HS-5 (cell line): ENCODE measurements around the gene HOXB5.

Experiments used
- DNase-seq: peaks from one replicate; pipeline ENCODE4 v3.0.0-alpha.2; 2012; ENCODE audit warnings: low read depth

HOXB5 gene

GRCh38 chr17:48571826-48572417 is 21.7 kb downstream of the HOXB5 start:
- DNase-seq, result no peak

DNA sequence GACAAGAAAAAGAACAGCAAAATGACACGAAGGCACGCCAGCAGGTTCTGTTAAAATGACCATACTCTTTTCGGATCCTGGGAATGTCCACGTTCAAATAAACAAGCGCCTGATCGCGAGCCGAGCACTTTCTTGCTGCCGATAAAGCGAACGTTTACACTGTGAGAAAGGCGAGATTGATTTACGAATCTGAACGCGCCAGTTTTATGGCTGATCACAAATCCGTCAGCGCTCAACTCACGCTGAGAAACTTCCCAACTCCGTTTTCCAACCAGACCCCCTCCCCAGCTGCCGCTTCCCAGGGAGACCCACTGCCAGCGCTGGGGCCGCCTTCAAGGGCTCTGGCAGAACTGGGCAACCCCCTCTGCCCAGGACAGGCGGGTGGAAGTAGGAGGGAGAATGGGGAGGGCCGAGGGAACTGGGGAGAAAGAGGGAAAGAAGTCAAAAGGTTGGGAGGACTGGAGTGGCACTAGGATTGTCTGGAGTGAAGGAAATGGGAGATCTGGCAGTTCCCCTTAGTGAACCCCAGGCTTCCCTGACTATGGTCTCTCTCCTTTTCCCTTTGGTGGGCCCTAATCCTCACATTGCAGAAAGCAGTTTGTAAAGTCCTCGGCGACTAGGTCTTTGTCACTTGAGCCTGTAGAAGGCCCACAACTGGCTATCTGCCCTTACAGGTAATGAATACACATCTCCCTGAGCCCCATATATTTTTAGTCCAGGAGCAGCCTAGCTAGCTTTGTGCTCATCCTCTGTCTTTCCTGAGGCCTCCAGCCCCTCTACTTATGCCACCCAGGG is 22.4 kb downstream of the HOXB5 start:
- no peak for DNase-seq

GRCh38 chr17:48570325-48571023 is 23.1 kb downstream of the HOXB5 start:
- no peak for DNase-seq

DNA sequence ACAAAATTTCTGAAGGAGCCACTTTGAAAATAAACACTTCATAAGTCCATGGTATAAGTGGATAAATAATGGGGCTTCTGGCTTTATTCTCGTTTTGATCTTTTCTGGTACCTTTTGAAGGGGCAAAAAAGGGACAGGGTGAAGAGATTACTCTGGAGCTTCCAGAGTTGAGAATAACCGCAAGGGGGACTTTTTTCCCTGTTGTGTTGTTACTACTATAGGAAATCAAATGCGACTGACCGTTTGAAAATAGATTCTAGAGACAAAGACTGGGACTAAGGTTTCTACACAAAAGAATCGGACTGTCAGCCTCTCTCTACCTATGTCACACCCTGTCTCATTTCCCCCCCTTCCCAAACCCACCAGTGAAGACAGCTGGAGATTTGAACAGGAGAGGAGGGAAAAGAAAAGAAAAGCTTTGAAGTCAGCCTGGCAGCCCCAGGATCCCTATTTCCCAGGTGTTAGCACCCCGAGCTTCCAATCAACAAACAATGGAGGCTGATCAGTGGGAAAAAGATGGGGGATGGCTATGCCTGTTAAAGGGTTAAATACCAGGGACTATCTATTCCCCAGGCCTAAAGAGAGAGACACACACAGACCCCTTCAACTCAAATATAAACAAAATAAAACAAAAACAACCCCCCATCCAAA is 23.8 kb downstream of the HOXB5 start:
- DNase-seq, result no peak

DNA sequence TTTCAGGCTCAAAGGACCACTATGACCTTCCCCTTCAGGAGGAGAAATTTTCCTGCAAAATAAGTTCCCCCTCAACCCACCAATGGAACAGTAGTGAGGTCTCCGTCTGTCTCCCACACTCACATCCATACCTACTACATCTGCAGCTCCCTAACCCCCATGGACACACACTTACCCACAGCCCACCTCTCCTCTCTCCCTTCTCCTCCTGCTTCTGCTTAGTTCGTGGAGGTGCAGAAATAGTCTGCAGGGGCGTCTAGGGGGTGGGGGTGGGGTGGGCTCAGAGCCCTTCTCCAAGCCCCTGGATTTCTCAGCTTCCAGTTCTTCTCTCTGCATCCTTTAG is 24.4 kb downstream of the HOXB5 start:
- DNase-seq, result no peak

GRCh38 chr17:48568499-48569239 is 24.9 kb downstream of the HOXB5 start:
- no peak for DNase-seq

DNA sequence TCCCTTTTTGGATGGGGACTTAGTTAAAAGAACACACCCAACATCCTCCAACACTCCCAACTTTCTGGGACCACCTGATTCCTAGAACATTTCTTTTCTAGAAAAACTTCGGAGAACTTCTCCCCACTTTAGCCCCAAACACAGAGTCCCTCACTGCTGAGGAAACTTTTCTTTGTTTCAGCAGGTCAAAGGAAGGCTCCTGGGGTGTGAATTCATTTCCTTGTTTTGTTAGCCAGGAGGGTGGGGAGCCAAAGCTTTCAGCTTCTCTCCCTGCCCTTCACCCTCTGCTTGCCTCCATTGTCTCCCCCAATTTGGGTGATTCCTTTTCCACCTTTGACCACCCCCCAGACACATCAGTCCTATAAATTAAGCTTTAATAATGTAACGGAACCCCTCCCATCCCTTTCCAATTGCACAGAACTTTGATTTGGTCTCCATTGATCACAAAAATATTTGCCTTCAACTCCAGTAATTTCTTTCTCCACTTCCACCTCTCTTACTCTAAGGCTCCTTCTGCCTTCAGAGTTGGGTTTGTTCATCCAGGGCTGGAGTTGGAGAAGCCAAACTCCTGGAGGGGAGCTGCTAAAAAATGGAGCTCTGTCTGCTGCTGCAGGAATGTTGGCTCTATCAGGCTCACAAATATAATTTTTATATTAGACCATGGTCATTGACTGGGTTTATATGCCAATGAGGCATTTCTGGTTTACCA is 25.8 kb downstream of the HOXB5 start:
- DNase-seq, result no peak

DNA sequence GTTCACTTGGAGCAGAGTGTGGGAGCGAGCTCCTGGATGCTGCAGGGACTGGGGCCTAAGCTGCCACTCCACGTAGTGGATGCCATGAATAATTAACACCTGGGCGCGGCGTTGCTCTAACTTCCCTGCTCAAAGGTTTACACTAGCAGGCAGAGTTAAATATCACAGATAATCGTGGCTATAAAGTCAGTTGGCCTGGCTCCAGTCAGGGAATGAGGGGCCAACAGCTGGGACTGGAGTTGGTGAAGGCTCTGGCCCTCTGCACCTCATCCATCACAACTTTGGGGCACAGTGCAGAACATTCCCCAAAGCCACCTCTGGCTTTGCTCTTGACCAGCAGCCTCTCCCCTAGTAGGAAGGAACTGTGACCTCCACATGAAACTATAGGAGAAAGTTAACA is 26.4 kb downstream of the HOXB5 start:
- no peak for DNase-seq

GRCh38 chr17:48566717-48567116 is 26.9 kb downstream of the HOXB5 start:
- no peak for DNase-seq

GRCh38 chr17:48565925-48566710 is 27.5 kb downstream of the HOXB5 start:
- no peak for DNase-seq

GRCh38 chr17:48565022-48565554 is 28.5 kb downstream of the HOXB5 start:
- DNase-seq, result no peak

DNA sequence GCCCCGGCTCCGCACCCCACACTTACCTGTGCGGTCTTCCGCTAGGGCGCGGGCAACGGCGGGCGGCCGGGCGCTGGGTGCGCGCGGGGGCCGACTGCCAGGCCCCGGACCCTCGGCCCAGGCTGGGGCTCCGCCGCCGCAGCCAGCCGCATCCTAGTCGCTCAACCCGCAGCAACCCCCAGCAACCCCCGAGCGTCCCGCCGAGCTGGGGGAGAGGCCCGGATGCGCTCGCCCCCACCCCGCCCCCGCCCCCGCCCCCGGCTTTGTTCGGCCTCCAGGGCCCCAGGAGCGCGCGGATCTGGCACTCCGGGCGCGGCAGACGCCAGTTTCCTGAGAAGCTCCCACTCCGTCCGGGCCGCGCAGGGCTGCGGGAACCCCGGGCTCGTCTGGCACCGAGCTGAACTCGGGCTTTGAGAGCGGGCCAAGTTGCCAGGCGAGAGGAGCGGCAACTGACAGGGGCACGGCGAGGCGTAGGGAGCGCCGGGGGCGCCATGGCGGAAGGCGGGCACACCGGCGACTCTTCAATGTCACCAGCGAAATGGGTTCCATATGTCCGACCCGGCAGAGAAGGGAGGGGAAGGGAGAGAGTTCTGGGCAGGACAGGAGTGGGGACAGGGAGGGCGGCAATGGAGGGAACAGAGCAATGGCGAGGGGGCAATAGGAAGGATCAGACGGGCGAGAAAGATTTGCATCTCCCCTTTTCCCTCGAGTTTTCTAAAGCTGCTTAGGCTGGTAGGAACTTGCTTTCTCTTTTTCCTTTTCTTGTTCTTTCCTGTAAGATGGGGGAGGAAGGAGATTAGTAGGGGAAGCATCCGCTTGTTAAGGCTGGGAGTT is 29.2 kb downstream of the HOXB5 start:
- no peak for DNase-seq

- DNase-seq, result no peak
Measured at GRCh38 chr17:48563867-48564187, 29.8 kb downstream of the HOXB5 start.

DNA sequence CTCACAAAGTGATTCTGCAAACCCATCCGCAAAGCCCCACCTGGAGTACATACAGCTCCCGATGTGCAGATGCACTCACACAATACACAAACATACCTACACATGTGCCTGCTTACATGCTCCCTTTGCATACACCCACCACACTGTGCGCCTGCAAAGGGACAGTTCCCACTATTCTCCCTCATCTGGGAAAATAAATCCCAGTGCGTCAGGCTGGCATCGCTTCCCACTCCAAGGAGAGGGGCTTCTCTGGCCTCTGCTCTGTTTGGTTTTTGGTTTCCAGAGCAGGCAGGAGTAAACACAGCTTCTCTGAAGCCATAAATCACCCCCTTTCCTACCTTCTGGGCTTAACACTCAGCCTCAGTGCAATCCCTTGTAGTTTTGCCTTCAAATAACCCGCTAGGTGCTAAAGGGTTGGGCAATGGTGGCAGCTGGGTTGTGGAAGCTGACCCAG is 30.2 kb downstream of the HOXB5 start:
- DNase-seq, result no peak

GRCh38 chr17:48562934-48563333 is 30.6 kb downstream of the HOXB5 start:
- DNase-seq, result no peak

DNA sequence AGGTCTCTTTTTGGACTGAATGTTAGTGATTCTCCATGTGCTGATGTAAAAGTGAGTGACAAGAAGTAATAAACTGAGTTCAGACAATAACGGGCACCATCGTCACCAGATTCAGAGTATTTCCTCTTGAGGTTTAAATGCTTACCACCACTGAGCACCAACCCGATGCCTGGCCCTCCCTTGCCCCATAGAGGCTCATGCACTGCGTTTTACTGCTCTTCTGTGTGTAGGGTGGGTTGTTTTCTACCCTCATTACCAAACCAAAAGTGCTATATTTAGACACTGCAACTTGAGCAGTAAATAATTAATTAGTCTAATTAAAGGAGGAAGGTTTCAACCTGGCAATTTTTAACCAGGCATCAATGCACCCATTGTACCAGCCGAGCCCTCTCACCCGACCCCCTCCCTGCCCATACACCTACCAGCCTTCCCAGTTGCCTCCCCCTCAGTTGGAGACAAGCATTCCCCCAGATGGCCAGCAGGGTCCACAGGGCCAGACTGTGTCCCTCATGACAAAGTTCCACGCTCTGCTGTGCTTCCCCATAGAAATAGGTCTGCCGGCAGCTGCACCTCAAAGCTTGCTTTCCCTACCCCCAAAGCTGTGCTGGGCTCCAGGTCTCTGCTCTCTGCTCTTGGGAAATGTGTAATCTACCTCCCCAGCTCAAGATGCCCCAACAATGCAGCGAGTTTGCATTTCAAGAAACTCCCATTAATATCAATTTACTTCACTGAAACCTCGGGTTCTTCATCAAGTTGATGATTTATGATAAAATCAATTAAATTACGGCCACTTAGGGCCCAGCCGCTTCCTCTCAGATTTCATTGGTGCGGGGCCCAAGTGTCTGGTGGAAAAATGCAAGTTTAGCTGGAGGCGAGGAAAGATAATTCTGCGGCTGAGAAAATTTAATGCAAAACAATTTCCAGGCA is 31.4 kb downstream of the HOXB5 start:
- DNase-seq, result no peak

DNA sequence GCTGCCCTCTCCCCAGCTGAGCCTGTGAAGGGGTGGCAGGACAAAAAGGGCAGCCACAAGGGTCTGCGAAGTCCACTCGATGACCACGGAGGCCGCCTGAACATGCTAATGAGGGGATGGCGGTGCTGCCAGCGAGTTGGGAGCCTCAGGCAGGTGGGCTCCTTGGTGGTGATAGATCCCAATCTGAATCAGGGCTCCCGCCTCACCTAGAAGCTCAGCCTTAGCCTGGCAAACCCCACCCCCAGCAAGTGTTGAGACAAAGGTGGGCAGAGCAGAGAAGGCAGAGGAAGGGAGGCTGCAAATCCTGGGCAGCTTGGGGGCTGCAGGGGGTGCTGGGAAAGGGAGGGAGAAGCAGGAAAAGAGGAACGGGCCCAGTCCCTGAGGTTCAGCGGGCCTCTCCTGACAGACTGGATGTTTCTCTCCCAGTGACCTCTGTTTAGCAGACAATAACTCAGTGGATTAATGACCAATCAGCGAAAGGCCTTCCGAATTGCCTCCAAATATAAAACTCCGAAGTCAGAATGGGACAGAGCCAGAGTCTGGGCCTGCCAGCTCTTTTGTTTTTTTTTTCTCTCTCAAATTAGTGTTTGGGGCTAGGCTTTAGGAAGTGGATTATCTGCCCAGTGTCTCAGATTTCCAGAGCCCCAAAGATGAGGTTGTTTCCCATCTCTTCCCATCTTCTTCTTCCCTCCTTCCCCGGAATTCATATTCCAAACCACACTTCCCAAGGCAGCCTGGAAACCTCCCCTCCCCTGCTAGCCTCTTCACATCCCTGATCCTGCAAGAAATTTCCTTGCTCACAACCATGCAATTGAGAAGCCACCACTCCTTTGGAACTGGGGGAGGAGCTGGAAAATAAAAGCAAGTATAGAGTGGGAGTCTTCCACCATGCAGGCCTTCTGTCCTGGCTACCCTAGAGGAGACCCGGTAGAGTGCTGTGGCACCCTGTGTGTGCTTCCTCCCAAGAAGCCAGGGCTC is 33.5 kb downstream of the HOXB5 start:
- DNase-seq, result no peak
